NCI-H1417 (cell line): ENCODE results near the gene NFX1.
A peak's percentile ranks its signal among the peaks of the same experiment; 100 is the strongest.
"Not testable (repeated sequence)": the region's sequence is repeated elsewhere in the genome, so short reads cannot be mapped to it uniquely, and the experiment has no call there.

Source experiments
- DNase-seq, 3 experiments: peaks; one replicate each; lab custom pipeline; 2025; lab: John Stamatoyannopoulos, UW

Gene NFX1

DNA sequence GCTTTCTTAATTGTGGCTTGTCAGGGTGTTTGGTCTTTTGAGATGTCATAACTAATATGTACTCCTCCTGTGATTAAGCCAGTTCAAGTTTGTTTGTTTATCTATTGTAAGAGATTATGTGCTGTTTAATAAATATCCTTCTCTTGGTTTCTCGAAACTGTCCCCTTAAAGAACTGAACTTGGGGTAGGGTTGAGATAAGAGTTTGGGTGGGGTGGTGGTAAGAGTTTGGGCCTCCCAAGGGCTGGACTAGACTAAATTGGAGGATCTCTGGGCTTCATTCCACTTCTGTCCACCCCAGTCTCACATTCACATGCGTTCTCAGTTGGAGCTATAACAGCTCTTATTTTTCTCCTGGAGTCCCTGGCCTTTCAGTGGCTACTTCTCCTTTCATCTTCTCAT, 73.8 kb downstream of the NFX1 start:
- DNase-seq, result no peak

DNA sequence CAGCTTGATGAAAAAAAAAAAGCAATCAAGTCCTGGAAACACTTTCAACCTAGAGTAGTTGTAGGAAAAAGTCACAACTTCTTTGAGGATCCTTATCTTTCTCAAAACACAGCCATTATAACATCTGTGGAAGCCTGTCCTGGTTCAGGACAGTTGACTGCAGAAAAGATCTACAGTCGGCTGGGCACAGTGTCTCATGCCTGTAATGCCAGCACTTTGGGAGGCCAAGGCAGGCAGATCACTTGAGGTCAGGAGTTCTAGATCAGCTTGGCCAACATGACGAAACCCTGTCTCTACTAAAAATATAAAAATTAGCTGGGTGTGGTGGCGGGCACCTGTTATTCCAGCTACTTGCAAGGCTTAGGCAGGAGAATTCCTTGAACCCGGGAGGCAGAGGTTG, 74.5 kb downstream of the NFX1 start:
- not testable (repeated sequence) for DNase-seq

DNA sequence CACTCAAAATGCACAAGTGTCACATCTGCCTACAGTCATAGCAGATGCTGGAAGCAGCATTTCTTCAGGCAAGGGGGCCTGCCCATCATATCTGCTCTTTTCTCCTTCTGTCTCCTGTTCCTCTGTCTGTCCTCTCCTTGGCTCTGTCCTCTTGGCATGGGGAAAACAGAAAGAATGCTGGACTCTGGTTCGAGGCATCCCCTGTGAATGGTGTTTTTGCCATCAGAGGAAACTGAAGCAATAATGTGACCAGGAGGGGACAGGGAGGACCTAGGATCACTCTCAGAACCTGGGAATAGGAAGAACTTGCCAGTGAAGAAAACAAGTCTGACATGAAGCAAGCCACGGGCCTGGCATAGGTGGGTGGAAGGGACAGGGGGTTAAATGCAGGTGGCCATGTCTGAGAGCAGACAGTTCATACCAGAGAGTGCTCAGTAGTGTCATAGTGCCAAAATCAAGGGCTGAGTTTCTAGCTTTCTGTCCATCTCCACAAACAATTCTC, 76.7 kb downstream of the NFX1 start:
- DNase-seq, result no peak

DNA sequence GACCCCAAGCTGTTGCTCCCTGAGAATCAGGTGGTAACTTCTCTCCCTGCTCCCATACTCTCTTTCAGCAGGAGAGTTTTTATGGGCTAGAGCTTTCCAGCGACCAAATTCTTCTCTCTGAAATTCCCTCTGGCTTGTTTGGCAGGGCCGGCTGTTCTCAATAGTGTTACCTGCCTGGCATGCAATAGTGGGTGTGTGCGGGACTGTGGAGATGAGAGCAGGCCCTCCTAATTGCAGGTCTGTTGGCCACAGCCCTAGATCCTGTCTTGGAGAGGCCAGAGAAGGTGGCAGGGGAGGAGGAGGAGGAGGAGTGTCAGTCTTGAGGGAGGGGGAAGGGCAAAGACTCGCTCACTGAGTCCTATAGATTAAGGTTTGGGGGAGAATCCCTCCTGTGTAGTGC, 82.6 kb downstream of the NFX1 start:
- no peak for DNase-seq

DNA sequence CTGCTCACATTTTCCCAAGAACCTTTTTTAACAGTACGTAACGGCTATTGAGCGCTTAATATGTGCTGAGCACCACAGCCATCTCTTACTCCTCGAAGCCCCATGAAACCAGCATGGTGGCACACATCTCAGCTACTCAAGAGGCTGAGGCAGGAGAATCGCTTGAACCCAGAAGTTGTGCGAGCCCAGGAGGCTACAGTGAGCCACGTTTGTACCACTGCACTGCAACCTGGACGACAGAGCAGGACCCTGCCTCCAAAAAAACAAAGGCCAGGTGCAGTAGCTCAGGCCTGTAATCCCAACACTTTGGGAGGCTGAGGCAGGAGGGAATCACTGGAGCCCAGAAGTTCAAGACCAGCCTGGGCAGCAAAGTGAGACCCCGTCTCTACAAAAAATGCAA, 83.9 kb downstream of the NFX1 start:
- no peak for DNase-seq

DNA sequence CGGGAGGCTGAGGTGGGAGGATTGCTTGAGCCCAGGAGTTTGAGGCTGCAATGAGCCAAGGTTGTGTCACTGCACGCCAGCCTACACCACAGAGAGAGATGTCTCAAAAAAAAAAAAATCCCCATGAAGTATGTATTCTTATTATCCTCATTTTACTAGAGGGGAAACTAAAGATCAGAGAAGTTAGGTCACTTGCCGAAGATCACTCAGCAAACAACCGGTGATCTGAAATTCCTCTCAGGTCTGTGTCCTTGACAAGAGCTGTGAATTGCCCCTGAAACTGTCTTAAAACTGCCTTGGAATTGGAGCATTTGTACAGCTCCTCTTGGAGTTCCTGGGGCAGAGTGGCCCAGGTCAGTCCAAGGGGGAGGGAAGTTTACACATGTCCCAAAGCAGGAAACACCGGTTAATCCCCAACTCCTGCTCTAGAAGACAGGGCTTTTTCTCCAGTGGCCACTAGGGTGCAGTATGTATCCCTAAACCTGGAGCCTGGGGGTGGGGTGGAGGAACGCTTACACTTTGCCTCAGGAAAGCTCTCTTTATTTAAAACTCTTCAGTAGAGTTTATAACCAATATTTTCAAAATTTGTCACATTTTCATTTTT, 84.4 kb downstream of the NFX1 start:
- DNase-seq, result peak; percentile 26 to 63 (median 31)

DNA sequence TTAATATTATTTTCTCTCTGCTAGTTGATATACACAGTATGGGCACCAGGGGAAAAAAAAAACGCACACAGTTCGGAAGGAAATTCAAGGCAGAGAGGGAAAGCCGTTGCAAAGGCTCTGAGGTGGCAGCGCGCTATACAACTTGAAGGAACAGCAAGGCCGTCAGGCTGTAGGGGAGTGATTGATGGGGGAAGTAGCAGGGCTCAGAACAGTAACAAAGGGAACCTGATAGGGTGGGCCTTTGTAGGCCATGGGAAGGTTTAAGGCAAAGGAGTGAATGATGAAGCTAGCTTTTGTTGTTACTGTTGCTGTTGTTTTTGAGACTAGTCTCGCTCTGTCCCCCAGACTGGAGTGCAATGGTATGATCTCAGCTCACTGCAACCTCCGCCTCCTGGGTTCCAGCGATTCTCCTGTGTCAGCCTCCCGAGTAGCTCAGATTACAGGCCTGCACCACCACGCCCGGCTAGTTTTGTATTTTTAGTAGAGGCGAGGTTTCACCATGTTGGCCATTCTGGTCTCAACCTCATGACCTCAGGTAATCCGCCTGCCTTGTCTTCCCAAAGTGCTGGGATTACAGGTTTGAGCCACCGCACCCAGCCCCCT, 85.0 kb downstream of the NFX1 start:
- DNase-seq, result peak in 1 of 3 experiments; percentile 29

DNA sequence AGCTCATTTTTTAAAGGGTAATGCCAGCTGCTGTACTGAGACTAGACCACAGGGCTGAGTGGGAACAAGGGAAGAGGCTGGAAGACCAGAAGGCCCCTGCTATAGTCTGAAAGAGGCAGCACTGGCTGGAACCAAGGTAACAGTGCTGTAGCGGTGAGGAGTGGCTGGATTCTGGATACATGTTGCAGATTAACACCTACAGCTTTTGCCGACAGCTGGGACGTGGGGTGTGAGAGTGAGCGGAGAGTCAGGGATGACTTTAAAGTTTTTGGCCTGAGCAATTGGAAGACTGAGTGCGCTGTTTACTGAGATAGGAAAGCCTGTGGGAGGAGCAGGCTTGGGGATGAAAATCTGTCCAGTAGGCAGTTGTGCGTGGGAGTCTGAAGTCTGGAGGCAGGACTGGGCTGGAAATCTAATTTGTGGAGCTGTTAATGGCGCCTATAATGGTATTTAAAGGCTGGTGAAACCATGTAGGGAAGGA, 85.6 kb downstream of the NFX1 start:
- DNase-seq, result no peak

DNA sequence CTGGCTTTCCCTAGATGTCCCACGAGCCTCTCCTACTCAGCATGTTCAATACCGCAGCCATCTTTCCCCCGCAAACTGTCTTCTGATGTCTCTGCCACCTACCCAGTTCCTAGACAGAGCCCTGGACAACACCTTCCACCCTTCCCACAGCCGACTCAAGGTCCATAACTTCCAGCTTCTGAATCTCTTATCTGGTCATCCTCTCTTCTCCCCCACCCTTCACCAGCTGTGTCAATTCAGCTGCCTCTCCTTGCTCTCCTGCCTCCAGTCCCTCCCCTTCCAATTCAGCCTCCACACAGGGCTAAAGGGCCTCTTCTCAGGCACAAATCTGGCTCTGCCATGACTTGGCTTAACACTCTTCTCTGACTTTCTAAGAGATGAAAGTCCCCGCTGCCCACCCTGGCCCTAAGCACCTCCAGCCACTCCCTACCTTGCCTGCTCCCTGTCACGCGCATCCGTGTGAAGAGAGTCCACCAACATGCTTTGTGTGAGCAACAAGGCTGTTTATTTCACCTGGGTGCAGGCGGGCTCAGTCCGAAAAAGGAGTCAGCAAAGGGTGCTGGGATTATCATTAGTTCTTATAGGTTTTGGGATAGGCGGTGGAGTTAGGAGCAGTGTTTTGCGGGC, 86.9 kb downstream of the NFX1 start:
- no peak for DNase-seq

DNA sequence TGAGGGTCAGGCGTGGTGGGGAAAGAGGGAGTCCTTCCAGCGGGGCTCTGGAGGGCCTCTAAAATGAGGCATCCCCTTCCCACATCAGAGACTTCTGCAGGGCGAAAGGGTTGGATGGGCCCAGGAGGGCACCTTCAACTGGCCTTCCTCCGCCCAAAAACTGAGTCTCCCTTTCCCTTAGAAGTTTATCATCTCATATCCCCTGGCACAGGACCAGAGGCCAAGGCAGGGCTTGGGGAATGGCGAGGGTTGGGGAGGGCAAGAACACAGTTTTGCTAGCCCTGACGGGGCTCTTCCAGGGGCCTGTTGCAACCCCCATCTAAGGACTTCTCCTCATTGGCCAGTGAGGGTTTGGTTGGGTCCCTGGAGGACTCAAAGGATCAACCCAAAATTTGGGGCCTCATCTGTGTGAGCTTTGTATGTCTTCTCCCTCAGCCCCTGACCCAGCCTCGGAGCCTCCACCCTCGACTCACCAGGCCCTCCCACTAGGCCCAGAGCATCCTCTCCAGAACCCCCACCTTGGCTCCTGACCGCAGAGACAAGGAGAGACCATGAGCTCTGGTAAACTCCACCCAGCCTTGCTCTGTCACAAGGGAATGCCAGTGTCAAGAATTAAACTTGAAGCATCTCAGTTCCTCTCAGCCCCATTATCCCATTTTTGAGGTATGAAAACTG, 87.9 kb downstream of the NFX1 start:
- DNase-seq, result no peak

DNA sequence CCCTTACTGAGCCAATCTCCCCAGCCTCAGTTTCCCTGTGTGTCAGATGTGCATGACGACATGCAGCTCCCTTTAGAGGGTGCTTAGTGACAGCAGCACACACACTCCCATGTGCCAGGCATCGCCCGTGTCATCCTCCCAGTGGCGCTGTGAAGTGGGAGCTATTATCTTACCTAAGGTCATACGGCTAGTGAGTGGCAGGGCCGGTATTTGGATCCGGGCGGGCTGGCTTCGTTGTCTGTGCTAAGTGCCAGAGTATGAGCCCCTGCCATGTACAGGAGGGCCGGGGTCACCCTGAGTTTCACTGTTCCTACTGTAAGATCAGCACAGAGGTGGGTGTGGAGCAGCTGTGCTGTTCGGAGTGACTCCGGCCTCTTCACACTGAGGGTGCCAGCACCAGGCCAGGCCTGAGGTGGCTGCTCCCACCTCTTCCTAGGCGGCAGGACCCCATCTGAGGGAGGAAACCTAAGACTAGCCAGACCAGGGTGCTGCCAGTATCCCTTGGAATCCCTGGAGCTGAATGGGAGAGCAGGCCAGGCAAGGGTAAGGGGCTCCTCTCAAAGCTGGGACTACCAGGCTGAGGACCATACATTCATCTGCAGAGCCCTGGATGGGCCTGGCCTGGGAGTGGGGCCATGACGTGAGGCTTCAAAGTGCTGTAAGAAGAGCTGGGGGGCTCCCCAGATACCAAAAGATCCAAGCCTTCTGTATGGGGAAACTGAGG, 89.5 kb downstream of the NFX1 start:
- no peak for DNase-seq

DNA sequence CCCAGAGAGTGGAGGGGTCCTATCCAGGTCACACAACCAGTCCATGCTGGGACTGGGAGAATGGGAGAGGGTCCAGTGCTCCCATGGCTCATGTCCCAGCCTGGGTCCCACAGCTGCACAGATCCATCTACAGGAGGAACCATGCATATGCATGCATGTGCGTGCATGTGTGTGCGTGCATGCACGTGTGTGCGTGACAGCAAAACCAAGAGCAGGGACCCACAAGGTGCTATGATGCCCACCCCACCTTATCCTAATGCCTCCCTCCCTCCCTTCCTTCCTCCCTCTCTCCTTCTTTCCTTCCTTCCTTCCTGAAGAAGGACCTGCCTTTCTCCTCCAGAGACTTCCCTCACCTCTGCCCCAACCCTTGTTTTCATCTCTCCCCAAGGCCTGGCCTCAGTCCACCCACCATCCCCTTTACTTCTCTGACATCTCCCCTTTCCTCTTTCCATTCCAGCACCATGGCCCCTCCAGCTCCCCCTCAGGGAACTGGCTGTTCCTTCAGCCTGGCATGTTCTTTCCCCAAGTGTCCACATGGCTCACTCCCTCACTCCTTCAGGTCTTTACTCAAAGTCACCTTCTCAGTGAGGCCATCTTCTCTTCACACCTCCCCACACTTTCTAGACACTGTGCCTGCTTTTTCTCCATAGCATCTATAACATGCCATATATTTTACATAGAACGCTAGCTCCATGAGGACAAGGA, 90.2 kb downstream of the NFX1 start:
- DNase-seq, result no peak

DNA sequence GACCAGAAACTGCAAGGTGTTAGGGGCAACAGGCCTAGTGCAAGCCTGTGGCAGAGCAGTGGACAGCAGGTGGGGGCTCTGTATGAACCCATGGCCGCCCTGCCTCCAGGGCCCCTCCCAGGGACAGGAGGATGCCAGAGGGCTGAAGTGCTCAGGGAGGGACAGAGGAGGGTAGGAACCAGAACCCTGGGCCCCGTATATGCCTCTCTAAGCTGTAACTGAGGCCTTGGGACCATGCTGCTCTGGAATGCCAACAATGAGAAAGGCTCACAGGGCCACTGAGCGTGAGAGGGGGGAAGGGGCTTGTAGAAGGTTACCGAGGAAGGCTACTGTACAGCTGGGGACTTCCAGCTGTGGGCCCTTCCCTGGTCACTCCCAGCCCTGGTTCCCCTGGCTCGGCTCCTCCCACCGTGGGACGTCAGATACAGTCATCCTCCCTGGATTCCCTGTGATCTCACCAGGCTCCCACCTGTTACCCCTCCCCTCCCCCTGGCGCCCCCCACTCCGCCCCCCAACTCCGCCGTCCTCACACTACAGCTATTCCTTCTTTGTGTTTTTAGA, 91.0 kb downstream of the NFX1 start:
- no peak for DNase-seq

DNA sequence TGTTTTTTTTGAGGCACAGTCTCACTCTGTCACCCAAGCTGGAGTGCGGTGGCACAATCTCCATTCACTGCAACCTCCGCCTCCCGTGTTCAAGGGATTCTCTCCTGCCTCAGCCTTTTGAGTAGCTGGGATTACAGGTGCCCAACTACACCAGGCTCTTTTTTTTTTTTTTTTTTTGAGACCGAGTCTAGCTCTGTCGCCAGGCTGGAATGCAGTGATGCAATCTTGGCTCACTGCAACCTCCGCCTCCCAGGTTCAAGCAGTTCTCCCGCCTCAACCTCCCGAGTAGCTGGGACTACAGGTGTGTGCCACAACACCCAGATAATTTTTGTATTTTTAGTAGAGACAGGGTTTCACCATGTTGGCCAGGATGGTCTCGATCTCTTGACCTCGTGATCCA, 92.1 kb downstream of the NFX1 start:
- DNase-seq, result not testable (repeated sequence)

DNA sequence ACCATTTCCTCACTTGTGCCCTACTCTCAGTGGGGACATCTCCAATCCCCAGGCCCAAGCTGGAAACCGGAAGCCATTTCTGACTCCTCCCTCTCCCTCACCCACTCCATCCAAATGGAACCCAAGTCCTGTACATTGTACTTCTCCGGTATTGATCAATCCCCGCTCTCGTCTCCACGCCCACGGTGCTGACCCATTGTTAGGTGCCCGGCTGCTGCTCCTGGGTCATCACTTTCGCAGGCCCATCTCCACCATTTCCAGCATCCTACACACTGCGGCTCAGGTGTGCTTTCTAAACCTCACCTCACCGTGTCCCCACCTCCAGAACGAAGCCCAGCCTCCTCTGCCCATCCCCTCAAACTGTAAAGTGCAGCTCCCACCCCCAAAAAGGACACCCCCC, 93.1 kb downstream of the NFX1 start:
- DNase-seq, result not testable (repeated sequence)

DNA sequence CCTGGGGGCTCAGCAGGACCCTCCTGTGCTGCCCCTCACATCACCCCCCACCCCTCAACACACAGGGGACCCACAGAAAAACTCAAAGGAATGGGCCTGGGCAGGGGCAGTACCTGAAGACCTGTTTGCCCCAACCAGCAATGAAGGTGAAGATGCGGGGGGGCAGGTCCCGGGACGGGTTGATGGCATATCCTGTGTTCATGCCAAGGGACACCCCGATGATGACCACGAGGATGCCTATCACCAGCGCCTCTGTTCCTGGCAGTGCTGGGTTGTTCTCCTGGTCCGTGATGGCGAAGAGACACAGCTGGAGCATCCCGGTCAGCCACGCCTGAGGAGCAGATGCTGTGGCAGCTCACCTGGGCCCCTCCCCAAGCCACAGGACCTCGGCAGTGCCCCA, 95.2 kb downstream of the NFX1 start:
- not testable (repeated sequence) for DNase-seq

DNA sequence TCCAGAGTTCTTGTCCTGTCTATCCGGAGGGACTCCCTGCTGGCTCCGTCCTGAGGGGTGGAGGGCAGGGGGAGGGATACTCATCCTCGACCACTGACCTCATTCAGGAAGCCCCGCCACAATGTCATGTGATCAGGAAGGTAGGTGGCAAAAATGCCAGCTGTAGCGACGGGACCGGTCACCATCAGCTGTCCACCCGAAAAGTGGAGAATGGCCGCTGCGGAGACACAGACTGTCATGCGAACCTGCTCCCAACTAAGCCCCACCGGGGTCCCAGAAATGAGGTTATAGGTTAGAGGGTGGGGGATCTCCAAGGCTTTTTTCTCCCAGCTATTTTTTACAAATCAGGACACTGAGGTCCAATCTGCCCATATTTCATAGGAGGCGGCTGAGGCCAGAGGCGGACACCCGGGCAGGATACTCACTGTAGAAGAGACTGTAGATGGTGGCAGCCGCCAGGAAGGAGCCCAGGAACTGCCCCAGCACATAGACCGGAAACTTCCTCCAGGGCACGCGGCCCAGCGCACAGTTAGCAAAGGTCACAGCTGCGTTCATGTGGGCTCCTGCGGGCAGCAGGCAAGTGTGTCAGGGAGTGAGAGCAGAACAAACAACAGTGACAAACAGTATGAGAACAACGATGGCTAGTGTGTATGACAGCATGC, 95.8 kb downstream of the NFX1 start:
- DNase-seq, result not testable (repeated sequence)

DNA sequence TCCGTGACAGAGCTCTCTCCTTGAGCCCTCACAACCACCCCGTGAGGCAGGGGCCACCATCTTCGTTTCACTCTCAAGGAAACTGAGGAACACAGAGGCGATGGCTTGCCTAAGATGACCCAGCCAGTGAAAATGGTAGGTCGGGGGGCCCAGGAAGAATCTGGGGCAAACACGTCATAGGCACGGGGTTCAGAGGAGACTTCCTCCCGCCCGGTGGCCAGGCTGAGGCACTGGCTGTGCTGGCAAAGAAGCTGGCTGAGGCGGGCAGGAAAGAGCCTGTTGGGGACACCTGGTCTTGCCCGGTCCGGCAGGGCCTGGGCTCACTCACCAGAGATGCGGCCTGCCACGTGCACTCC, 96.3 kb downstream of the NFX1 start:
- not testable (repeated sequence) for DNase-seq

DNA sequence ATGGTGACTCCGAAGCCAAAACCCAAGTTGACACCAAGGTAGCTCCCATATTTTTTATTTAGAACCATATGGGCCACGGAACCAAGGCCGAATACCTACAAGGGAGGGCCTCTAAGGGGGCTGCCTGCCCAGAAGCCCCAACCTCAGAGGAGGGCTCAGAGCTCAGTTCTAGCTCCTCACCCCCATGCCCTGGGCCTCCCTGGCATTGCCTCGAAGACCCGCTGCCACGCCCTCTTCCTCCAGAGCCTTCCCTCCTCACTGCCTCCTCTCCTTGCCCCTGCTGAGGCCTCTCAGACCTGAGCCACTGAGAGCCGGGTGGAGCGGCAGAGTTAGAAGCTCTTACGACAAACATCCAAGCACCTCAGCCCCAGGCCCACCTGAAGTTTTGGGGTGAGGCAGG, 96.7 kb downstream of the NFX1 start:
- not testable (repeated sequence) for DNase-seq

DNA sequence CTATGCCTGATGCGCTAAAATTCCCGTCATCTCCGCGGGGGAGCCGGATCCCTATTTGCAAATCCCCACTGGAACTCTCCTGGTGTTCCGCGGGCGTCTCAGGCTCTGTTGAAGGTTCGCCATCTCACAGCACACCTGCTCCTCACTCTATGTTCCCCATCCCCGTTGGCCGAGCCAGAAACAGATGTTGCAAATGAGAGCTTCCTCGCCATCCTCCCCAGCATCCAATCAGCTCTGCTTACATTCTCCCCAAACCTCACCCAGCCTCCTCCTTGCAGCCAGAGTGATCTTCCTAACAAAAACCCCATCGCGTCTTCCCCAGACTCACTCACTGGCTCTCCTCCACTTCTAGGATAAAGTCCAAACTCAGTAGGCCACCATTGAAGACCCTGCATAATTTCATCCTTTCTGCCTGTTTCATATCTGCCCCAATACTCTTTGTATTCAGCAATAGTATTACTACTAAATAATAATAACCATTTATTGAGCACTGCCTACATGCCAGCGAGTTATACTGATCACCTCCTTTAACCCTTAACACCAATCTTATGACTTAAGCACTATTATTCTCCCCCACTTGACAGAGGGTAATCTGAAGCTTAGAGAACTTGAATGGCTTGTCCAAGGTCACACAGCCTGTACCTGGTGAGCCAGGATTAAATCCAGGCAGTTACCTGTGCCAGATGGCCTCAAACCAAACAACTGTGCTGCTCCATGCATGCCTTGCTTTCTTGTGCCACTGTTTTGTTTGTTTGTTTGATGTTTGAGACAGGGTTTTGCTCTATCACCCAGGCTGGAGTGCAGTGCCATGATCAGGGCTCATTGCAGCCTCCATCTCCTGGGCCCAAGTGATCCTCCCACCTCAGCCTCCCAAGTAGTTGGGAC, 98.0 kb downstream of the NFX1 start:
- no peak for DNase-seq
